PC-9 (cell line): ENCODE results near the gene HGS.

Experiments used
- EZH2 ChIP-seq: fragments of 200-600 bp; sonication (generic); IDR thresholded peaks from 2 replicates; pipeline ENCODE4 v1.8.0; 2017; ENCODE audit warnings: antibody characterized with exemption, low read depth
- TF ChIP-seq, protein P1 (sequence below): fragments of 200-600 bp; sonication (generic); conservative IDR thresholded peaks from 2 replicates; pipeline ENCODE4 v1.6.1; 2017; ENCODE audit warnings: mixed run types, antibody characterized with exemption, mild to moderate bottlenecking, moderate library complexity

DNA sequence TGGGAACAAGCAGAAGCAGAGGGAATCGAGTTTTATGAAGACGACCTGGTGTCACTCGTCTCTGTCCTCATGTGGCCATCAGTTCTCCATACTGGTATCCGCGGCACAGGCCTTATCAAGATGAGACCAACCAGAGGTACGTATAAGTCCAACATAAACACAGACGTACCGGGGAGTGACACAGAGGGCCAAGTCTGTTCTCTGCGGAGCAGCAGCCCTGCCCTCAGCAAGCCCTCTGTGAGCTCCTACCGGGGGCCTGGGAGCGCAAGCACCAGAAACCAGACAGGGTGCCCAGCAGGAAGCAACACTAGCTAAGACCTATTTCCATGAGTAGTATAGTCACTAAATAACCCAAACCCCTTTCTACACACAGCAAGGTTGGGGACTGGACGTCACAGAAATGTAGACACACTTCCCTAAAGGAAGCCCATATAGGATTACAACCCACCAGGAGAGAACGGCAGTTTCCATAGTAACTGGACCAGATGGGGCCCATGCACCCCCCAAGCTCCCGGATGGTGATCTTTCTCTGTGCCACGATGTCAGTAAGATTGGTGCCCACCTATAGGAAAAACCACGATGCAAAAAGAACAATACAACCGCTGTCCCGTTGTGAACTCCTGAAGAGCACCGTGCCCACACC, 1.1 kb upstream of the HGS start:
- TF ChIP-seq, protein P1, sequence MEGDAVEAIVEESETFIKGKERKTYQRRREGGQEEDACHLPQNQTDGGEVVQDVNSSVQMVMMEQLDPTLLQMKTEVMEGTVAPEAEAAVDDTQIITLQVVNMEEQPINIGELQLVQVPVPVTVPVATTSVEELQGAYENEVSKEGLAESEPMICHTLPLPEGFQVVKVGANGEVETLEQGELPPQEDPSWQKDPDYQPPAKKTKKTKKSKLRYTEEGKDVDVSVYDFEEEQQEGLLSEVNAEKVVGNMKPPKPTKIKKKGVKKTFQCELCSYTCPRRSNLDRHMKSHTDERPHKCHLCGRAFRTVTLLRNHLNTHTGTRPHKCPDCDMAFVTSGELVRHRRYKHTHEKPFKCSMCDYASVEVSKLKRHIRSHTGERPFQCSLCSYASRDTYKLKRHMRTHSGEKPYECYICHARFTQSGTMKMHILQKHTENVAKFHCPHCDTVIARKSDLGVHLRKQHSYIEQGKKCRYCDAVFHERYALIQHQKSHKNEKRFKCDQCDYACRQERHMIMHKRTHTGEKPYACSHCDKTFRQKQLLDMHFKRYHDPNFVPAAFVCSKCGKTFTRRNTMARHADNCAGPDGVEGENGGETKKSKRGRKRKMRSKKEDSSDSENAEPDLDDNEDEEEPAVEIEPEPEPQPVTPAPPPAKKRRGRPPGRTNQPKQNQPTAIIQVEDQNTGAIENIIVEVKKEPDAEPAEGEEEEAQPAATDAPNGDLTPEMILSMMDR = no peak
- no peak for TF ChIP-seq EZH2
